ENCODE data around the gene PXMP2.

Gene PXMP2

DNA sequence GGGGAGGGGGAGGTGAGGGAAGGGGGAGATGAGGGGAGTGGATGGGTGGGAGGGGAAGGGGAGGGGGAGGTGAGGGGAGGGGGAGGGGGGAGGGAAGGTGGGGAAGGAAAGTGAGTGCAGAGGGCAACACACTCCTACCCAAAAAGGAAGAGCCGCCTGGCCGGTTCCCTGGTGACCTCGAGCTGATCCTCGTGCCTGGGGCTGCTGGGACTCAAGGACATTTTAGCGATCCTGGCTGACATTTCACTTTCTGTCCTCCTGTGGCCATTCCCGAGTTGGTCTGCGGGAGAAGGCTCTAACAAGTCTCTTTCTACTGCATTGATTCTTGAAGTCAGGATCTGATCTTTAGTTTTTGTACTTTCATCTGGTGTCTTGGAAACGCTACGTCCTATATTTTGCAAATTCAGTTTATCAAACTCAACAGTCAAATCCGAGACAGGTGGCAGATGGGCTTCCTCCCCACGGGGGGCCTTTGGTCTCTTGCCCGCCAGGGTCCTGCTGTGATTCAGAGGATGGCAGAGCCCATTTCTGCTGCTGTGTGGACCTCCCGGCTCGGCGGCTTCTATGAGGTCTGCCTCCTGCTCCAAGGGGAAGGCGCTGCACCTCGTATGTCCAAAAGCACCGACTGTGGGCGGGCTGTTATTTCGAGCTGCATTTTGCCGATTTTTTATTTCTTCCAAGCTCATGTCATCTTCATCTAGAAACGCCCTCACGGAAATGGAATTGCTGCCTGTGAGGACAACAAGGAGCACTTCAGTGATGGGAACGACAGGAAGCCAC is 42.3 kb downstream of the PXMP2 start:
- DNase-seq (ENCODE audit: insufficient read length) (no peak), FAIRE-seq (no peak)
- TF ChIP-seq POLR2A (IDR thresholded peaks at IDR 0.05; ENCODE audit: low read depth, low read length) (no peak), POLR2AphosphoS5 (IDR thresholded peaks at IDR 0.05; ENCODE audit: low read depth, low read length) (no peak), TAF1 (IDR thresholded peaks at IDR 0.05; ENCODE audit: borderline replicate concordance, low read depth, low read length) (no peak)

DNA sequence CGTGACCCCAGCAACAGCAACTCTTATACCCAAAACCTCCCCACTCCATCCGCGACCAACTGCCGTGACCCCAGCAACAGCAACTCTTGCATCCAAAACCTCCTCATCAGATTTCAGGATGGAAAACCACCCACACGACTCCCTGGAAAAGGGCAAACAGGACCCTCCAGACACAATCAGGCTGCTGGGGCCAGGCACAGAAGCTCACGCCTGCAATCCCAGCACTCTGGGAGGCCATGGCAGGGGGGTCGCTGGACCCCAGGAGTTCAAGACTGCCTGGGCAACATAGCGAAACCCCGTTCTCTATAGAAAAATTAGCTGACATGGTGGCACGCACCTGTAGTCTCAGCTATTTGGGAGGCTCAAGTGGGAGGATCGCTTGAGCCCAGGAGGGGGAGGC is 43.0 kb downstream of the PXMP2 start:
- FAIRE-seq (no peak), DNase-seq (ENCODE audit: insufficient read length) (no peak)
- TF ChIP-seq POLR2AphosphoS5 (IDR thresholded peaks at IDR 0.05; ENCODE audit: low read depth, low read length), result 0 out of 2 replicates have a peak, but pooled peaks have one; percentile 24
- no peak for TF ChIP-seq POLR2A (IDR thresholded peaks at IDR 0.05; ENCODE audit: low read depth, low read length)

DNA sequence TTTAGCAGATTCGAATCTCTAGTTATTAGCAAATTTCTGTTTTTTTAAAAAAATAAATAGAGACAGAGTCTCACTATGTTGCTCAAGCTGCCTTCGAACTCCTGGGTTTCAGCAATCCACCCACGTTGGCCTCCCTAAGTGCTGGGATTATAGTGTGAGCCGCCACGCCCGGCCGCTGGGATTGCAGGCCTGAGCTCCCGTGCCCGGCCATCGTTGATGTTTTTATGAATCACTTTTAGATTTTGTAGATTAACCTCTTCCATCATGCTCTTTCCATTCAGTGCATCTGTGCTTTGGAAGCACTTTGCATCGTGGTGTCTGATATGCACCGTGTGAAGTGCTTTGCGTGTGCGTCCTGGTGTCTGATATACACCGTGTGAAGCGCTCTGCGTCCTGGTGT is 44.2 kb downstream of the PXMP2 start:
- TF ChIP-seq POLR2A (IDR thresholded peaks at IDR 0.05; ENCODE audit: low read depth, low read length), result no peak
- no peak for TF ChIP-seq TAF1 (IDR thresholded peaks at IDR 0.05; ENCODE audit: borderline replicate concordance, low read depth, low read length)
- no peak for TF ChIP-seq POLR2AphosphoS5 (IDR thresholded peaks at IDR 0.05; ENCODE audit: low read depth, low read length)
- no peak for FAIRE-seq
- DNase-seq (ENCODE audit: insufficient read length), result no peak

- FAIRE-seq, result no peak
- TF ChIP-seq POLR2A (IDR thresholded peaks at IDR 0.05; ENCODE audit: low read depth, low read length) (no peak), POLR2AphosphoS5 (IDR thresholded peaks at IDR 0.05; ENCODE audit: low read depth, low read length) (no peak), TAF1 (IDR thresholded peaks at IDR 0.05; ENCODE audit: borderline replicate concordance, low read depth, low read length) (no peak)
- no peak for DNase-seq (ENCODE audit: insufficient read length)
Observed at GRCh38 chr12:132734206-132734605, 46.8 kb downstream of the PXMP2 start.

DNA sequence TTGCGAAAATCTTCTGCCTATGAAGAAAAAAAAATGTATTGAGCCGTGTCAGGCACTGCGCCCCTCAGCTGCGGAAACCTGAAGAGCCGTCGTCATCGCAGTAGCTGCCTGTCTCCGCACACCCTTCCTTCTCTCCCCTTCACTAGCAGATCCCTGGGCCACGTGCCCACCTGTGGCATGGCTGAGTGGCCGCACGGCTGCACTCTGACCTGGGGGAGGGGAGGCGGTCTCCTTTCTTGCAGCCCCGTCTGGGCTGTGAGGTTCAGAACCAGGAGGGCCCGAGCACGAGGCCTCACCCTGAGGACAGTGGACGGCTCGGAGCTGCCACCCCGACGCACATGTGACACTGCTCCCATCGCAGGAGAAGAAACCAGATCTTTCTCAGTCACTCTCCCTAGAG is 48.1 kb downstream of the PXMP2 start:
- no peak for DNase-seq (ENCODE audit: insufficient read length)
- no peak for FAIRE-seq
- TF ChIP-seq POLR2A (IDR thresholded peaks at IDR 0.05; ENCODE audit: low read depth, low read length) (no peak), POLR2AphosphoS5 (IDR thresholded peaks at IDR 0.05; ENCODE audit: low read depth, low read length) (no peak), TAF1 (IDR thresholded peaks at IDR 0.05; ENCODE audit: borderline replicate concordance, low read depth, low read length) (no peak)

- TF ChIP-seq POLR2A (IDR thresholded peaks at IDR 0.05; ENCODE audit: low read depth, low read length) (no peak), POLR2AphosphoS5 (IDR thresholded peaks at IDR 0.05; ENCODE audit: low read depth, low read length) (no peak), TAF1 (IDR thresholded peaks at IDR 0.05; ENCODE audit: borderline replicate concordance, low read depth, low read length) (no peak)
- no peak for DNase-seq (ENCODE audit: insufficient read length)
- FAIRE-seq, result no peak
Observed at GRCh38 chr12:132736378-132736777, 49.0 kb downstream of the PXMP2 start.

DNA sequence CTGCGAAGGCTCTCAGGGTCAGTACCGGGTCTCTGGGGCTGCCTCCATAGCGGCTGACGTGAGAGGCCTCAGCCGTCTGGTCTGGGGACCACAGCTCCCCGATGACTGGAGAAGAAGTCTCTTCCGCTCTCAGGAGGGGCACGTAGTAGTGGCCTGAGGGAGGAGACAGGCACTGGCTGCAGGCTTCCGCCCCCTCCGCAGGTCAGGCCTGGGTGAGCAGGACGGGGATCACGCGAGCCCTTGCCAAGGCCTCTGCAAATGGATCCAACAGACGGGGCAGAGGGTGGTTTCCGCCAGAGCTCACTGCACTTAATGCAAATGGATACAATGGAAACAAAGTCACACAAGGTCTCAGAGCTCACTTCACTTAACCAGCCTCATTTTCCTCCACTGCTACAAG is 49.5 kb downstream of the PXMP2 start:
- FAIRE-seq, result no peak
- TF ChIP-seq TAF1 (IDR thresholded peaks at IDR 0.05; ENCODE audit: borderline replicate concordance, low read depth, low read length), result no peak
- no peak for TF ChIP-seq POLR2A (IDR thresholded peaks at IDR 0.05; ENCODE audit: low read depth, low read length)
- TF ChIP-seq POLR2AphosphoS5 (IDR thresholded peaks at IDR 0.05; ENCODE audit: low read depth, low read length), result no peak
- no peak for DNase-seq (ENCODE audit: insufficient read length)

DNA sequence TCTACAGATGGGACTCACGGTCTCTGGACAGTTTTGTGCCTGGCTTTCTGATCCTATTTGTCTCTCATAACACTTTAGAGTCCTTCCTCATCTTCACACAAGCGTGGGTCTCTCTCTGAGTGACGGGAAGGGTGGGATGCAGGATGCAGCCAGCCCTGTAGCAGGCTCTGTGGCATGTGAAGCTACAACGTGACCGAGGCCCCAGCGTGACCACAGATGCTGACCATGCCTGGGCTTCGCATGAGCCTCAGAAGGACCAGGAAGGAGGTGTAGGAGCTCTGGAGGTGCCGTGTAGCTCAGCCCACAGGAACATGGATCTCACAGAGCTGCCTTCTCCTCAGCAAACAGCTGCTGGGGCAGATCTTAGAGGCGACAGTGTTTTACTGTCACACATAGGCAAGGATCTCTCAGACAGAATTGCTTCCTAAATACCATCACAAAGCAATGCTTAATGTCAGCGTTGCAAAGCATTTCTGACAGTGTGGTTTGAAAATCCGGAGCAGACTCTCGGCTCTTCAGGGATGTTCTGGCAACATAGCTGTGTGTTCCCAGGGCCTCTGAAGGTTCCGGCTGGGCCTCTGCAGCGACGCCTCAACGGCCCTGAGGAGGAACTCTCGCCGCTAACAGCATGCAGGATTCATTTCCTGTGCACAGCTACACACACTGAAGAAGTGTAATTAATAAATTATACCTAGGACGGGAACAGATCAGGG is 52.4 kb downstream of the PXMP2 start:
- no peak for FAIRE-seq

GRCh38 chr12:132740313-132740646 is 52.9 kb downstream of the PXMP2 start:
- no peak for TF ChIP-seq TAF1 (IDR thresholded peaks at IDR 0.05; ENCODE audit: borderline replicate concordance, low read depth, low read length)
- TF ChIP-seq POLR2AphosphoS5 (IDR thresholded peaks at IDR 0.05; ENCODE audit: low read depth, low read length), result no peak
- TF ChIP-seq POLR2A (IDR thresholded peaks at IDR 0.05; ENCODE audit: low read depth, low read length), result no peak
- DNase-seq (ENCODE audit: insufficient read length) (no peak), FAIRE-seq (no peak)

More for the DNA sequence above, 52.4 kb downstream of the PXMP2 start:
- DNase-seq (ENCODE audit: insufficient read length), result no peak
- no peak for TF ChIP-seq TAF1 (IDR thresholded peaks at IDR 0.05; ENCODE audit: borderline replicate concordance, low read depth, low read length)
- no peak for TF ChIP-seq POLR2A (IDR thresholded peaks at IDR 0.05; ENCODE audit: low read depth, low read length)
- no peak for TF ChIP-seq POLR2AphosphoS5 (IDR thresholded peaks at IDR 0.05; ENCODE audit: low read depth, low read length)

- FAIRE-seq, result no peak
- no peak for DNase-seq (ENCODE audit: insufficient read length)
- TF ChIP-seq POLR2AphosphoS5 (IDR thresholded peaks at IDR 0.05; ENCODE audit: low read depth, low read length), result no peak
- TF ChIP-seq TAF1 (IDR thresholded peaks at IDR 0.05; ENCODE audit: borderline replicate concordance, low read depth, low read length), result no peak
- no peak for TF ChIP-seq POLR2A (IDR thresholded peaks at IDR 0.05; ENCODE audit: low read depth, low read length)
Observed at GRCh38 chr12:132740652-132741051, 53.3 kb downstream of the PXMP2 start.

DNA sequence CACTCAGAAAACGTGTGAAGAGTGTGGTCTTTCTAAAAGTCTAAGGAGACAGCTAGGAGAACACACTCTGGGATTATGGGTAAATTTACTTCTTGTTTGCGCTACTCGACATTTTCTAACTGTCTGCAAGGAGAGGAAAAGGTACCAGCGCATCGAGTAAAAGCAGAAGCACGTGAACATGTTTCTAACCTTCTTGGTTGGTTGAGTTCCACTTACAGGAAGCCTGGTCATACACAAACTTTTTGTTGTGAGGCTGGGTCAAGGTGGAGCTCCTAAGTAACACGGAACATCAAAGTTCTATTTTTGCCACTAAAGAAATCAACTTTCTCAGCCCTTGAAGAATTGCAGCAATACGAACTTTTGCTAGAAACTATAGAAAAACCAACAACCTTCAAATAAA is 54.2 kb downstream of the PXMP2 start:
- TF ChIP-seq POLR2AphosphoS5 (IDR thresholded peaks at IDR 0.05; ENCODE audit: low read depth, low read length), result no peak
- TF ChIP-seq TAF1 (IDR thresholded peaks at IDR 0.05; ENCODE audit: borderline replicate concordance, low read depth, low read length), result no peak
- no peak for TF ChIP-seq POLR2A (IDR thresholded peaks at IDR 0.05; ENCODE audit: low read depth, low read length)
- FAIRE-seq, result no peak
- DNase-seq (ENCODE audit: insufficient read length), result no peak

DNA sequence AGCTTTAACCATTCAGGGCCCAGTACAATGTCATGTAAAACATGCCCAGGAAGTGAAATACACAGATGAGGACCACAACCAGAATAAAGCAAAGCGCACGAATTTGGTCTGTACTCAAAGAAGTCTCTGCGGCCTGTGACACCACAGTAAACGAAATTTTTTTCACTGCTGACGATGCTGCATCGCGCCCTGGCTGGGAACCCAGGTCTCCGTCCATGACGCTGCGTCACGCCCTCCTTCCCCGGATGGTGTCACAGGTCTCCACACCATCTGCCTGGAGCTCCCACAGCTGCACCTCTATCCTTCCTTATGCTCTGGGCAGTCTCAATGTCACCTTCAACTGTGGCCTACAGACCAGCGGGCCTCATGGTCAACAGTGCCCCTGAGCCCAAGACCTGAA is 56.4 kb downstream of the PXMP2 start:
- TF ChIP-seq TAF1 (IDR thresholded peaks at IDR 0.05; ENCODE audit: borderline replicate concordance, low read depth, low read length) (no peak), POLR2AphosphoS5 (IDR thresholded peaks at IDR 0.05; ENCODE audit: low read depth, low read length) (no peak), POLR2A (IDR thresholded peaks at IDR 0.05; ENCODE audit: low read depth, low read length) (no peak)
- no peak for FAIRE-seq

More for the DNA sequence above, 56.4 kb downstream of the PXMP2 start:
- no peak for DNase-seq (ENCODE audit: insufficient read length)

All from GM12892 (cell line).